A172 (cell line): ENCODE data around the gene GALK1. TPM values are rescaled to one million over a fixed set of nuclear protein-coding genes. Genes with fewer than 3 reads are reported as not detected.
"Not testable (repeated sequence)": the region's sequence is repeated elsewhere in the genome, so short reads cannot be mapped to it uniquely, and the experiment has no call there.

Source experiments
- DNase-seq: peaks from one replicate; pipeline ENCODE4 v3.0.0-alpha.2; 2015; ENCODE audit warnings: low spot score
- total RNA-seq: library from RNA; depleted of rRNA; stranded (reverse); fragments of >200 nt; shearing (Covaris generic); gene quantifications from 2 replicates; pipeline ENCODE4 v1.2.3, GENCODE V29; 2014; rRNA removed

The GALK1 gene
- total RNA-seq, result 72.7 and 87.5 TPM in 2 replicates

DNA sequence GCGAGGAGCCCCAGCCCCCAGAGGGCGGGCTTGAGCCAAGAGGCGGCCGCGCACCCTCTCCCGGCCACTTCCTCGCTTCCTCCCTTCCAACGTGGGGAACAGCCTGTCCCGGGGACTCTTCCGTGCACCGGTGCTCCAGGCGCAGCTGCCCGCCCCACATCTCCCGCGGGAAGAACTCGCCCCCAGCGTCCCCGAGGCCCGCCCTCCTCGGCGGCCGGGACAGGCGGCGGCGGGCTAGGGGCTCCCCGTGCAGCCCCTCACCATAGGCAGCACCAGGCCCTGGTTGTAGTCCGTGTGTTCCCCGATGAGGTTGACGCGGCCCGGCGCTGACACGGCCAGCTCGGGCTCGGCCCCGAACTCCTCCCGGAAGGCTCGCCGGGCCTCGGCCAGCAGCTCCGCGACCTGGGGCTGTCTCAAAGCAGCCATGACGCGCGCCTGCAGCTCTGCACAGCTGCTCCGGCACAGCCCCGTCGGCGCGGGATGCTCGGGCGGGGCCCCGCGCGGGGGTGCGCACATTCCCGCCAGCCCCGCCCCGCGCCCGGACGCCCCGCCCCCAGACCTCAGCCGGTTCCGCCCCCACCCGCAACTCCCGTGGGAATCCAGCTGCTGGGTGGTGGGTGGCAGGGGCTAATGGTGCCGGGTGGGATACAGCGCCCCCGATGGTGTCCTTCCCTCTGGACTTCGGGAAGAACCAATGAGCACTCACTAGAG, at the start of gene GALK1:
Gene GALK1 (minus strand): TSS at position 482 of the 711 bp plus-strand sequence. CDS start 56 bp downstream, at position 426.
- peak; percentile 76 for DNase-seq

DNA sequence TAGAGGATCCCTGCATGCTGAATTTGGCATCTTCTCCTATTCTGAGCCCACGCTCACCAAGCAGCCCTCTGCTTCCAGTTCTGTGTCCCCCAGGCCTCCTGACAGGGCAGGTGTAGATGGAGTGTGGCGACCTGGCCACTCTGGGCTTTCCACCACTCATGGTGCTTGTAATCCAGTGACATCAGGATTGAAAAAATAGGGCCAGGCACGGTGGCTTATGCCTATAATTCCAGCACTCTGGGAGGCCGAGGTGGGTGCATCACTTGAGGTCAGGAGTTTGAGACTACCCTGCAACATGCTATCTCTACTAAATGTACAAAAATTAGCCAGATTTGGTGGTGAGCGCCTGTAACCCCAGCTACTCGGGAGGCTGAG, 49.0 kb upstream of the GALK1 start:
- no peak for DNase-seq

DNA sequence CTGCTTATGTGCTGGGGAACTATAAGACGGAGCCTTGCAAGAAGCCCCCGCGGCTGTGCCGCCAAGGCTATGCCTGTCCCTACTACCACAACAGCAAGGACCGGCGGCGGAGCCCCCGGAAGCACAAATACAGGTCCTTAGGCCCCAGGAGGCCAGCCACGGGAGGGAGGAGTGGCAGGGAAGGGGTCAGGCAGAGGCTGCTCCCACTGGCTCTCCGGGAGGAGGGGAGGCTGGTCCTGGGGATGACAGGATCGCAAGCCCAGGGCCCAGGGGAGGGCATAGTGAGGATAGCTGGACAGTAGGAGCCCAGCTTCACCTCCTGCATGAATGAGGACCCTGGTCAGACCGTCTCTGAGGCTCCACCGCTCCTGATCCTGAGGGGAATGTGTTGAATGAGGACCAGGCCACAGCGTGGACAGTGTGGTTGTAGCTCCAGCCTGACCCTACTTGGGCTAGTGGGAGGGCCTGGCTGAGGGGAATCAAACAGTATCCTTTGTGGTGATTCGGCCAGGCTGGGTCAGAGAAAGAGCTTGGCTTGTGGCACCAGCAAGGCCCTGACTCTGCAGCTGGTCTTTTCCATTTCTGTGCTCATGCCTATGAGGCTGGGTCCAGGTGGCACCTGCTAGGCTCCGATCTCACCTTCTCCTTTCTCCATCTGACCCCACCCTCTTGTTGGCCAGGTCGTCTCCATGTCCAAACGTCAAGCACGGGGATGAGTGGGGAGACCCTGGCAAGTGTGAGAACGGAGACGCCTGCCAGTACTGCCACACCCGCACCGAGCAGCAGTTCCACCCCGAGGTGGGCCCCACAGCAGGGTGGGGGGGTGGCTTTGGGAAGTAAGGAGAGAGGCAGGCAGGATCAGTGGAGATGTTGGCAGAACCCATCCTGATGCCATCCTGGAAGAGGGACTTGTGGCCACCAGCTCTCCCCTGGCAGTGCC, 48.4 kb upstream of the GALK1 start:
- no peak for DNase-seq

GRCh38 chr17:75812096-75813013, 47.4 kb upstream of the GALK1 start:
- no peak for DNase-seq

GRCh38 chr17:75811174-75811573, 46.2 kb upstream of the GALK1 start:
- DNase-seq, result no peak

DNA sequence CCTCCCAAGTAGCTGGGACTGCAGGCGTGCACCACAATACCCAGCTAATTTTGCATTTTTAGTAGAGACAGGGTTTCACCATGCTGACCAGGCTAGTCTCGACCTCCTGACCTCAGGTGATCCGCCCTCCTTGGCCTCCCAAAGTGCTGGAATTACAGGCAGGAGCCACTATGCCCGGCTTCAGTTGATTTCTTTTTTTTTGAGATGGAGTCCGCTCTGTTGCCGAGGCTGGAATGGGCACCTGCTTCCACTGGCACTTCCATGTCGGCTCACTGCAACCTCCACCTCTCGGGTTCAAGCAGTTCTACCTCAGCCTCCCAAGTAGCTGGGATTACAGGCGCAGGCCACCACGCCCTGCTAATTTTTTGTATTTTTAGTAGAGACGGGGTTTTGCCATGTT, 45.8 kb upstream of the GALK1 start:
- DNase-seq, result not testable (repeated sequence)

DNA sequence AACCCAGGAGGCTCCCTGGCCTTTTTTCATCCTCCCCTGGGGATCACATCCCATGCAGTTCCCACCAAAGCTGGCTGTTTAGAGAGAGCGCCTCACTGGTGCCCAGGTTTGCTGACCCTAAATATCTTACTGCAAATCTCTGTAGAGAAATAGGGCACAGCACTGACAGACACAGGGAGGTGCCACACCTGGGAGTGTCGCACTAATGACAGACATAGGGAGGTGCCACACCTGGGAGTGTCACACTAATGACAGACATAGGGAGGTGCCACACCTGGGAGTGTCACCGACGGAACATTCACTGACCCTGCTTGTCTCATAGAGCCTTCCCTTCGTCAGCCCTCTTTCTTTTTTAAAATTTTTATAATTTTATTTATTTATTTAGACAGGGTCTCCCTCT, 45.2 kb upstream of the GALK1 start:
- no peak for DNase-seq

DNA sequence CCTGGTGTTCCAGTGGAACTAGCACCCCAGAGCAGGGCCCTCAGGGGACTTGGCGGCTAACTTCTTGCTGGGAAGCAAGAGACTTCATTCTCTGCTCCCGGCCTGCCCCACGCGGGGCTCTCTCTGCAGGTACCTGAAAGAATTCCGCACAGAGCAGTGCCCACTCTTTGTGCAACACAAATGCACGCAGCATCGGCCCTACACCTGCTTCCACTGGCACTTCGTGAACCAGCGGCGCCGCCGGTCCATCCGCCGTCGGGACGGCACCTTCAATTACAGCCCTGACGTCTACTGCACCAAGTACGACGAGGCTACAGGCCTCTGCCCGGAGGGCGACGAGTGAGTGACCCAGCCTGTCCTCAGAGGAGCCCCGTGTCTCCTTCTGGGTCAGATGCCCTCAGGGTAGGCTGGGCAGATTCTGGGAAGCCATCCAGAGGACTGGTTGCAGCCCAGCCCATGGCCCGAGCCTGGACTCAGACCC, 44.7 kb upstream of the GALK1 start:
- DNase-seq, result no peak

DNA sequence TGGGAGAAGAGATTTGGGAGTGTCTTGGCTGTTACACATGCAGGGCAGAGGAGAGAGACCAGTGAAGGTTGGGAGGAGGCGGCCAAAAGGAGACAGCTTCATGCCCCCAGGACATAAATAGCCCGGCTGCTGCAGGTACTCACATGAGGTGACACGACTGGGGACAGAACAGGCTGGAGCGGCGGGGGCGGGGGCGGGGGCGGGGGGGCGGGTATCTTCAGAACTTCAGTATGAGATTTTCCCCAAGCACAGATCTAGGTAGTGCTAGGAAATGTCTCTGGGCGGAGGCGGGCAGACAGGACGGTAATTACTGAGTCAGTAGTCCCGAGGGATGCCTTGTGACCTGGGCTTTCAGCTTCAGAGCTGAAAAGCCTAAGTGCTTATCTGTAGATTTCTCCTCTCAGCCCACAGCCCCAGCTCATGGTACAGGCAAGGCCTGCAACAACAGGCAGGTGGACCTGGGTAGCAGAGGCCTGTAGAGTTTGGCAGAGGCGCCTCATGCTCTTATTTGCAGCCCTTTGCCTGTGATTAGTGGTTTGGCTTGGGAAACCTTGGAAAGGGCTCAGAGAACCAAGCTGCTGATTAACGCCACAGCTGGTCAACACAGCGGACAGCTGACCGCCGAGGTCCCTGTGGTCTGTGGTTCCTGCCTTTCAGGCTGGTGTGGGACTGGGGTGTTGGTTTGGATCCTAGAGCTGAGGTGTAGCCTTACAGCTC, 44.1 kb upstream of the GALK1 start:
- peak; percentile 93 for DNase-seq

GRCh38 chr17:75808549-75808904, 43.5 kb upstream of the GALK1 start:
- DNase-seq, result no peak

DNA sequence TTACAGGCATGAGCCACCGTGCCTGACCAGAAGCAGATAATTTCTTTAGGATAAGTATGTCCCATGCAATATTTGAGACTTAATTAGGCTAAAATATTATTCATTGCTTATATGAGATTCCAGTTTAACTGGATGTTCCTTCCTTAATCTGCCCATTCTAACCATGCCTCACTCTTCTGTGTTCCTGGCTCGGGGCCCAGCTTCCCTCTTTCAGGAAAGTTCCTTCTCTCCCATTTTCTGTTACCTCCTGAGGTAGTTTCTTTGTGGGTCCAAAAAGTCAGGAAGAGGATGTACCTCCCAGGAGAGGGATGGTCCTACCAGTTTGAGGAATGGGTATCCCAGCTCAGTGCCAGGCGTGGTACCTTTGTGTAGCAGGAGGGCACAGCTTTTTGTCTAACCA, 42.9 kb upstream of the GALK1 start:
- DNase-seq, result no peak

- DNase-seq, result no peak
Measured at GRCh38 chr17:75806822-75807500, 42.0 kb upstream of the GALK1 start.

- no peak for DNase-seq
Measured at GRCh38 chr17:75803883-75804282, 38.9 kb upstream of the GALK1 start.

GRCh38 chr17:75799402-75799801, 34.4 kb upstream of the GALK1 start:
- no peak for DNase-seq

- DNase-seq, result no peak
Measured at GRCh38 chr17:75795820-75796607, 31.0 kb upstream of the GALK1 start.

- no peak for DNase-seq
Measured at GRCh38 chr17:75793460-75793859, 28.5 kb upstream of the GALK1 start.

GRCh38 chr17:75791254-75791653, 26.3 kb upstream of the GALK1 start:
- no peak for DNase-seq

DNA sequence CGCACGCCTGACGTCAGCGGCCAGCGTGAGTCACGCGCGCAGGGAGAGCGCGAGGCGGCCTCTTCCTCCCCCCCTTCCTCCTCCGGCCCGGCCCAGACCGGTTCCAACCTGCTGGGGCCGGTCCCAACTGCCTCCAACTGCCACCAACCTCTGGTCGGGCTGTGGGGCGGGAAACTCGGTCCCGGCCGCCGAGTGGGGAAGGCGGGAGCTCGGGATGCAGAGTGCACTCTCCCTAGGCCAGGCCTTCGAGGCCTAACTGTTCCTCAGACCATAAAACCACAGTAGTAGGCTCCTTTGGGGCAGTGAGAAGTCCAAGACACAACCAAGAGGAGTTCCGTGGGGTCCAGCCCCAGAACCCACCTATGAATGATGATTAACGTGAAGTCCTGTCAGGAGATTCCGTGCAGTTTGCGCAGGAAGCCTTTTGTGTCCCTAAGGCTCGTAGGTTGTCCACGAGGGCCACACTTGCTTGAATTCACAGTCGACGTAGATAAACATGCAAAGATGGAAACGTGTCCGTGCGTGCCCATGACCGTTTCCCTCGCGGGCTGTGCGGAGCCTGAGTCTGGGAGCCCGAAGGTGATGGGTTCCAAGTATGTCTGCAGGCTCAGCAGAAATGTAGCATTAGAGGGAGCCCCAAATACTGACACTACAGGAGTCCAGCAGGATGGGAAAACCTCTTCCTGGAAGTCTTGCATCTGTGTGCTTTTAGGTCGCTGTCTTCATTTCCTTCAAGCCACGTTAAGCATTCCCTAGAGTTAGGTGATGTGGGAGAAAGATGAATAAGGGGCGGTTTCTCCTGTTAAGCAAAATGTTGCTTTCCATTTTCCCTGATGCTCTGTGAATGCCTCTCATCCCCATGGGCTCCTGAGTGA, 20.3 kb upstream of the GALK1 start:
- DNase-seq, result peak; percentile 87
